Upper lobe of left lung (tissue), 6 donors: Measurements from ENCODE around the gene TBCCD1. TPM values are rescaled to one million over a fixed set of nuclear protein-coding genes. Genes with fewer than 3 reads are reported as not detected.
A peak's percentile ranks its signal among the peaks of the same experiment; 100 is the strongest.

Experiments used
- ATAC-seq, 2 donors: fragments of 200-7000 bp; cut with Tn5 transposase; one replicate each; pipeline ENCODE4 v1.9.1; 2022; ENCODE audit warnings: mild to moderate bottlenecking in 2 of 2, moderate library complexity in 2 of 2; ENCODE audit not compliant: low FRiP score in 2 of 2
- DNase-seq, 2 donors: peaks; one replicate each; pipeline ENCODE4 v3.0.0-alpha.2; 2019 to 2020
- H3K27ac ChIP-seq, 4 donors: fragments of 200-600 bp; sonication (generic); one replicate each; pipeline ENCODE4 v1.5.1; 2016 to 2019
- H3K27me3 ChIP-seq, 4 donors: fragments of 200-600 bp; sonication (generic); one replicate each; pipeline ENCODE4 v1.5.1; 2017 to 2019
- H3K36me3 ChIP-seq, 4 donors: fragments of 200-600 bp; sonication (generic); one replicate each; pipeline ENCODE4 v1.5.1; 2016 to 2019
- H3K4me1 ChIP-seq, 4 donors: fragments of 200-600 bp; sonication (generic); one replicate each; pipeline ENCODE4 v1.5.1; 2018 to 2019
- H3K4me3 ChIP-seq, 4 donors: fragments of 200-600 bp; sonication (generic); one replicate each; pipeline ENCODE4 v1.5.1; 2017 to 2019; ENCODE audit warnings: mild to moderate bottlenecking in 2 of 4, moderate library complexity in 1 of 4
- H3K9me3 ChIP-seq, 4 donors: fragments of 200-600 bp; sonication (generic); one replicate each; pipeline ENCODE4 v1.5.1; 2018 to 2019
- EP300 ChIP-seq, 4 donors: sonication (generic); formaldehyde crosslinking; IDR thresholded peaks; one replicate each; pipeline ENCODE4 v1.5.1; 2017; ENCODE audit warnings: antibody characterized with exemption in 4 of 4, control low read depth in 2 of 4
- POLR2A ChIP-seq, 4 donors: fragments of 450-650 bp; IDR thresholded peaks; one replicate each; pipeline ENCODE4 v1.5.1; 2016 to 2017; ENCODE audit warnings: antibody characterized with exemption in 4 of 4, mild to moderate bottlenecking in 2 of 4
- POLR2AphosphoS5 ChIP-seq, 2 donors: sonication (generic); formaldehyde crosslinking; IDR thresholded peaks; one replicate each; pipeline ENCODE4 v1.5.1; 2017; ENCODE audit warnings: antibody characterized with exemption in 2 of 2
- WGBS, 2 donors: methylation state at CpG; one replicate each; pipeline ENCODE4 v1.1.5; 2017 to 2018; 5-methylcytosine and 5-hydroxymethylcytosine counted together
- total RNA-seq, 6 donors: library from RNA; depleted of rRNA in 4 of 6; stranded (reverse); fragments of >200 nt in 4 of 6; gene quantifications; one replicate each; pipeline versions ENCODE4 v1.1.0 to v1.2.1, GENCODE V29; 2016 to 2021
- TF ChIP-seq, protein P1 (sequence below), 6 experiments: fragments of 450-650 bp in 4 of 6; fragments of 200-600 bp in 2 of 6; sonication (generic) in 2 of 6; IDR thresholded peaks; one replicate each; pipeline ENCODE4 v1.5.1; 2016 to 2019; ENCODE audit warnings: antibody characterized with exemption in 6 of 6
- donor health status: DM: no; HTN: no; CAD: no; lungs with moderate emphysema.
- donor health status: DM: no; HTN: yes; CAD: no; lungs with severe emphysema.

Gene TBCCD1
- total RNA-seq, 6 donors from 2014 or later, result 8.3 to 20.4 (median 11.0) TPM

DNA sequence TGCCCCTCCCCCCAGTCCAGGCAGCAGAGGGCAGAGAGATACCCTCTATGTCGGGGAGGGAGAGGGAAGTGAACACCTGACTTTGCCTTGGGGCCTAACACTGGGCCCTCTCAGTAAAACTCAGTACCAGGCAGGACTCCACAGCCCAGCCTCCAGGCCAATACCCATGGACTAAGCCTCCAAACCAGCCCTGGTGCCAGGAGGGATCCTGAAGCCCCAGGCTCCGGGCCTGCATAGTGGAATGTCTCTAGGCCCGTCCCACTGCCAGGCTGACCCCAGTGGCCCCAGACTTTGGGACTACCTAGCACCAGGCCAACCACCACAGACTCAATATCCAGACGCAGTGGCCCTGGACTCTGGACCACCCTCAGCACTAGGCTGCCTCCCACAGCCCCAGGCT, 69.5 kb downstream of the TBCCD1 start:
- ATAC-seq (peak in 1 of 2 donors; percentile 23), DNase-seq (peak in 1 of 2 donors; percentile 39)
- H3K4me3 ChIP-seq, result no peak overlapping the region
- no peaks in the 10 kb centered on the region for H3K36me3 ChIP-seq
- H3K27ac ChIP-seq, result no peak overlapping the region
- 89% methylated on average over 4 of the region's 4 CpGs; no CpG with 5 or more reads in 1 of the 2 donors for WGBS, 2 donors
- H3K9me3 ChIP-seq, result no peaks in the 10 kb centered on the region
- peaks cover 0 to 4% (median 2%) of the 10 kb centered on the region in 4 donors for H3K4me1 ChIP-seq
- no peaks in the 10 kb centered on the region for H3K27me3 ChIP-seq
- TF ChIP-seq POLR2AphosphoS5 (IDR thresholded peaks at IDR 0.05) (no peak), EP300 (IDR thresholded peaks at IDR 0.05) (no peak), POLR2A (IDR thresholded peaks at IDR 0.05) (no peak)
- TF ChIP-seq, protein P1, sequence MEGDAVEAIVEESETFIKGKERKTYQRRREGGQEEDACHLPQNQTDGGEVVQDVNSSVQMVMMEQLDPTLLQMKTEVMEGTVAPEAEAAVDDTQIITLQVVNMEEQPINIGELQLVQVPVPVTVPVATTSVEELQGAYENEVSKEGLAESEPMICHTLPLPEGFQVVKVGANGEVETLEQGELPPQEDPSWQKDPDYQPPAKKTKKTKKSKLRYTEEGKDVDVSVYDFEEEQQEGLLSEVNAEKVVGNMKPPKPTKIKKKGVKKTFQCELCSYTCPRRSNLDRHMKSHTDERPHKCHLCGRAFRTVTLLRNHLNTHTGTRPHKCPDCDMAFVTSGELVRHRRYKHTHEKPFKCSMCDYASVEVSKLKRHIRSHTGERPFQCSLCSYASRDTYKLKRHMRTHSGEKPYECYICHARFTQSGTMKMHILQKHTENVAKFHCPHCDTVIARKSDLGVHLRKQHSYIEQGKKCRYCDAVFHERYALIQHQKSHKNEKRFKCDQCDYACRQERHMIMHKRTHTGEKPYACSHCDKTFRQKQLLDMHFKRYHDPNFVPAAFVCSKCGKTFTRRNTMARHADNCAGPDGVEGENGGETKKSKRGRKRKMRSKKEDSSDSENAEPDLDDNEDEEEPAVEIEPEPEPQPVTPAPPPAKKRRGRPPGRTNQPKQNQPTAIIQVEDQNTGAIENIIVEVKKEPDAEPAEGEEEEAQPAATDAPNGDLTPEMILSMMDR (IDR thresholded peaks at IDR 0.05), result no peak

DNA sequence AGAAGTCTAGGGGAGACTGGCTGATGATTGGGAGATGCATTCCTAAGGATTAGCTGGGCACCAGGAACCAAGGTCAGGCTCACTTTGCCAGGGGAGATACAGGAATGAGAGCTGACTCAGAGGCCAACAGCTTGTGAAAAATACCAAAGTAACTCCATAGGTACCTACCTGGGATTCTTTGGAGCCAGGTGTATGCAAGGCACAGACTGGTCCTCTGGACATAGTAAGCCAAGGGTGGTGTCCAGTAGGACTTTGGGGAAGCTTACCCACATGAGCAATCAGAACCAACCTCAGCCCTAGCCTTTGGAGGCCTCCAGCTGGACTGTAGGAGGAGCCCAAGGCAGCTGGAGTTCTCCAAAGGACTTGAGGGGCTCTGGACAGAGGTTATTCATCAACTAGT, 70.5 kb downstream of the TBCCD1 start:
- DNase-seq (no peak), ATAC-seq (no peak)
- H3K36me3 ChIP-seq, result no peaks in the 10 kb centered on the region
- no peak overlapping the region for H3K4me3 ChIP-seq
- no peaks in the 10 kb centered on the region for H3K9me3 ChIP-seq
- no peak overlapping the region for H3K27ac ChIP-seq
- TF ChIP-seq POLR2AphosphoS5 (IDR thresholded peaks at IDR 0.05), result no peak
- no peak for TF ChIP-seq POLR2A (IDR thresholded peaks at IDR 0.05)
- H3K27me3 ChIP-seq, result no peaks in the 10 kb centered on the region
- H3K4me1 ChIP-seq, result peaks cover 0 to 4% (median 2%) of the 10 kb centered on the region in 4 donors

Other genes starting within 250 kb of the TBCCD1 start
- 10 to 100 TPM in 1 of 6 donors, 1 to 10 TPM in 5; 4.4 to 32.5 (median 6.5) TPM for gene DGKG, start 205.1 kb downstream of the TBCCD1 start, total RNA-seq
- 1 to 10 TPM; 2.7 to 9.4 (median 3.2) TPM for gene CRYGS, start 23.0 kb downstream of the TBCCD1 start, total RNA-seq
- gene DNAJB11, start 3.4 kb upstream of the TBCCD1 start, total RNA-seq, result 10 to 100 TPM; 10.5 to 52.7 (median 38.9) TPM
- 1 to 10 TPM in 2 of 6 donors, not detected in 4; 1.1 to 1.5 TPM for gene AHSG, start 45.7 kb upstream of the TBCCD1 start, total RNA-seq
- gene FETUB, start 73.1 kb upstream of the TBCCD1 start, total RNA-seq, result not detected
- gene HRG, start 98.7 kb upstream of the TBCCD1 start, total RNA-seq, result under 1 TPM in 2 of 6 donors, not detected in 4; 0.13 to 0.23 TPM
- gene KNG1, start 150.0 kb upstream of the TBCCD1 start, total RNA-seq, result under 1 TPM in 2 of 6 donors, not detected in 4; 0.46 to 0.51 TPM
- gene EIF4A2, start 216.2 kb upstream of the TBCCD1 start, total RNA-seq, result 100 to 1,000 TPM; 215 to 409 (median 290) TPM
- 10 to 100 TPM in 1 of 6 donors, 1 to 10 TPM in 5; 6.0 to 14.9 (median 8.7) TPM for gene RFC4, start 239.1 kb upstream of the TBCCD1 start, total RNA-seq